Measurements from ENCODE around the gene GRIN2C.

Gene GRIN2C

DNA sequence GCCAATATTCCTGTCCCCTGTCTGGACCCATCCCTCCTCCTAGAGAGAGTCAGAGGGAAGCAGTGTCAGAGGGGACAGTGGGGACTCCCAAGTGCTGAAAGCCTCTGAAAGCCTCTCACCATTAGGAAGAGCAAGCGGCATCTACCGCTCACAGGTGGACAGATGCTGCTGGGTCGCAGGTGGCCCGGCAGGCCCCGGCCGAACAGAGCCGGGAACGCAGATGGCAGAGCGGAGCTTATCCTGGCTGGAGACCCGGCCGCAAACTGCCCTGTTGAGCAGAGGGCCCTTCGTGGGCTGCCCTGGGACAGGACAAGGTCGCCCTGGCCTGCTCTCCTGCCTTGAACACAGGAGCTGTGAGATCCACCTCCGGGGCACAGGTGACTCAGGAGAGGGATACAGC lies 60.6 kb downstream of the GRIN2C start:
- no peak for DNase-seq (ENCODE audit: low spot score)

DNA sequence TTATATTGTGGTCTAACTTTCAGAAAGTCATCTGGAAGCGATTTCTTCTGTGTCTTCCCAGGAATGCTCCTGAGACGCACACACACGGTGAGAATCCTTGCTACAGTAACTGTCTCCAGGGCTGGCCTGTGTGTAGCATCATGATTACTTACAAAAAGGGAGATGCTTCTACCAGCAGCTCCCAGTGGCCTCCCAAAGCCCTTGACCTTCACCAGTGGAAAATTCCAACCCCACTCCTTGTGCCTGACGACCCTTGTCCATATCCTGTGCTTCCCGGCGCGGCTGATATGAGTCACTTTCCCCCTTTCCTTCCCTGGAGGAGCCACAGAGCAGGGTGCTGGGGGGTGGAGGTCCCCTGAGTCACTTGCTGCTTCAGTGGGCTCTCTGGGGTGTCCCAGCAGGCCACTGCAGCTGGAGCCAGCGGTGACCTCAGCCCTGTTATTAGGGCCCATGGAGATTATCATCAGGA lies 61.4 kb downstream of the GRIN2C start:
- no peak for DNase-seq (ENCODE audit: low spot score)

DNA sequence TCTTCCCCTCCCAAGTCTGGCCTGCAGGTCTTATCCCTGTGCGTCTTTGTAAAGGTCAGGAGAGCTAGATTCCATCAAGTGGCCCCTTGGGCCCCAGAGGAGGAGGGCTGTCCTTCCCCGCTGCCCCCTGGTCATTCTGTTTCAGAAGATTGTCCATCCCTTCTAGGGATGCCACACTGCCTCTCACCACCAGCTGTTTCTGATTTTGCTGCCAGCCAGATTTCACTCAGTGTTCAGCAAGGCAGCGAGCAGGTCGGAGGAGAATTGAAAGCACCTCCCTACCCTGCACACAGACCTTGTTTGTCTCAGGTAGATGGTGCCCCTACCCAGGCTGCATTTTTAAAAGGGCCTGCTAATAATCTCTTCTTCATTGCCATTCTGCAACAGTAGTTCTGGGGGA lies 61.9 kb downstream of the GRIN2C start:
- DNase-seq (ENCODE audit: low spot score): no peak

DNA sequence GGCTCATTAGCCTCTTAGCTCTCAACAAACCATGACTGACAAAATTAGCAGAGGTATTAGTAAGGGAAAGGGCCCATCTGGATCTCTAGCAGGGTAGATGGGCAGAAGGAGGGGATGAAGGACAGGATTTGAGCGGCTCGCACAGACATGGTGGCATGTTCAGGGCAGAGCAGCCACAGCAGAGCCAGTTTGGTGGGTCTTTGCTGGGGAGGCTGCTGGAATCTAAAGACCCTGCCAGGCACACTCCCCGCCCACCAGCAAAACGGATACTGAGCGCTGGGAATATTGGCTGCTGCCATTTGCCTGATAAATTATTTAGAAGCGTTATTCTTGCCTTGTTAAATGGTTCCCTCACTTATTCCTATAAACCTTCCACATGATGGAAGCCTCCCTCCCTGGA lies 62.8 kb downstream of the GRIN2C start:
- DNase-seq (ENCODE audit: low spot score): no peak

DNA sequence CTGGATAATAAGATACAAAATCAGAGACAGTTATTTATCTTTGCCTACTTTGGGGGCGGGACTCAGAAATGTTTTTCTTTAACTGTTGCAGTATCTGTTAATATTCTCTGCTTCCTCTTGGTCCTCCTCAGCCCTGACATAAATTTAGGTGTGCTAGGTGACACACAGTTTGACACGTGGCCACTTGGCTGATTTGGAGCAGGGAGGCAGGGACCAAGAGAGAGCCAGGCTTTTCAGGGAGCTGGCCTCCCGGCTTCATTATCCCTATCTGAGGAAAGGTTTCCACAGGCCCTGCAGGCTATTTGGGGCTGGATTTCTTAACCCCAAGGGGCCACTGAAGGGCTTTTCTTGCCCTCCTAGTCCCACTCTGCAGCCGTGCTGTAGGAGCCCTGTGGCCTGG lies 63.5 kb downstream of the GRIN2C start:
- no peak for DNase-seq (ENCODE audit: low spot score)

DNA sequence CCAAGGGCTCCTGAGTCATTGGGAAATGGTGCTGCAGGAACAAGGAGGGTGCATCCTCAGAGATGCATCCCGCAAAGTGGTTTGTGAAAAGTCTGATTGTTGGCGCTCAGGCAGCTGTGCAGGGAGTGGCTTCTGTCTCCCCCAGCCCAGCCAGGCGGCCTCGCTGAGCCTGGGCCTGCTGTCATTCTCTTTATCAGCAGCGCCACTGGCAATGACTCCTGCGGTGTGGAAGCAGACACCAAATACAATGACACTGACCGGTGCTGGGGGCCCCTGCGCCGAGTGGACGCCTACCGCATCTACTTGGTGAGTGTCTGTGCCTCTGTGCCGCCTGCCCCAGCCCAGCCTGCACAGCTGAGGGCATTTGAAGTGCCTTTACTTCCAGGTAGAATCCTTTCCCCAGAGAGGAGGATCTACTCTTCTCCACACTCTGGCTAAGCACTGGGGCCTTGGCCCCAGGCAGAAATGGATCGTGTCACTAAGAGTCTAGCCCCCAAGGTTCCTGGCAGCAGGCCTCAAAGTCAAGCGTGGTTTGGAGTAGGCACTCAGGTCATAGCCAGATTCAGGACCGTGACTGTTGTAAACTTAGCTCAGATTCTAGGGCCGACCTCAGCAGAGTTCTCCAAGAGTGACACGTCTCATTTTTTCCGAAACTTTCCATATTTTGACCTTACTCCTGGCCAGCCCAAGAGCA lies 64.2 kb downstream of the GRIN2C start:
- DNase-seq (ENCODE audit: low spot score): no peak

DNA sequence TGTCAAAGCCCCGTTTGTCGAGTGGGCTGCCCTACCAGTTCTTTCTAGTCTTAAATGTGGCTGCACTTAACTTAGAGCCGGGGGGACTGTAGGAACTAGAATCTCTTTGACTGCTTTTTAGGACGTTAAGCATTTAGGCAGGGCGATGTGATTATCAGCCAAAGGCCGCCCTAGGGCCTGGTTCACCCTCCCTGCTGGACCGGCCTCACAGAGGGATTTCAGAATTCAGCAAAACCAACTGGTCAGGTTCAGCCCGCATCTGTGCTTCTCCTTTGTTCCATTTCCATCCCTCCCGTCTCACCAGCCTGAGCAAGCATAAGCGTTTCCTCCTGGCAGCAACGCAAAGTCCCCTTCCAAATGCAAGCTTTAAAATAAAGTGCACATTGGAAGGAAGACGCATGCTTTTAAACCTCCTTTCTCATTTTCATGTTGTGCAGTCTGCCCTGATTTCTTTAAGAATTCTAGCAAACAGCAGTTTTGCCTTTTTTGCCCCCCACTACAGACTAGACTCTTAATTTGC lies 67.0 kb downstream of the GRIN2C start:
- no peak for DNase-seq (ENCODE audit: low spot score)
